AG10803 (cell line): ENCODE data around the gene HLA-DRA.

ENCODE experiments used
- DNase-seq: peaks from one replicate; pipeline ENCODE4 v3.0.0; 2010; ENCODE audit warnings: low read depth
- H3K4me3 ChIP-seq: 2 replicates; pipeline ENCODE4 v1.5.1; 2011; ENCODE audit warnings: mild to moderate bottlenecking, low read length, control low read depth
- CTCF ChIP-seq: conservative IDR thresholded peaks from 2 replicates; pipeline ENCODE4 v1.5.1; 2011; ENCODE audit warnings: mild to moderate bottlenecking, low read length, control low read depth, inconsistent platforms

The HLA-DRA gene

GRCh38 chr6:32439602-32440214 lies at the start of gene HLA-DRA:
Gene HLA-DRA, plus strand, starts transcription at chr6:32439887. Its CDS starts 64 bp downstream, at chr6:32439951.
- no peak for TF ChIP-seq CTCF
- H3K4me3 ChIP-seq, result no peak within 1 kb of the TSS

DNA sequence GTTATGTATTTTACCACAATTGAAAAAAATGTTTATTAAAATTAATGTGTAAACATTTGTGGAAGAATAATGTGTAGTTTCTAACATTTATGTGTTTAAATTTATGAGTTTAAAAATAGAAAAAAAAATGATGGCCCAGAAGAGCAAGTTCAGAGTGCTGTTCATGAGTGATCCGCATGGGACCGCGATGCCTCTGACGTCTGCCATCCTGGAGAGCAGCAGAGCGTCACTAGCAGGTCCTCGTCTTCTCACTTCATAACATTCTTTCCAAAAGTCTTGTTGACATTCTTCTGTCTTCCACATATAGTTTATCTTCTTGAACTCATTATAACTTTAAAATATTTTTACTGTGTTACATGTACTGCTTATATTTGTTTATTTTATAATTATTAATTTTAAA lies 48.2 kb upstream of the HLA-DRA start:
- TF ChIP-seq CTCF, result no peak
- DNase-seq, result no peak
- H3K4me3 ChIP-seq, result no peak overlapping the region

More at GRCh38 chr6:32439602-32440214, at the start of gene HLA-DRA:
- DNase-seq, result peak; percentile 36

DNA sequence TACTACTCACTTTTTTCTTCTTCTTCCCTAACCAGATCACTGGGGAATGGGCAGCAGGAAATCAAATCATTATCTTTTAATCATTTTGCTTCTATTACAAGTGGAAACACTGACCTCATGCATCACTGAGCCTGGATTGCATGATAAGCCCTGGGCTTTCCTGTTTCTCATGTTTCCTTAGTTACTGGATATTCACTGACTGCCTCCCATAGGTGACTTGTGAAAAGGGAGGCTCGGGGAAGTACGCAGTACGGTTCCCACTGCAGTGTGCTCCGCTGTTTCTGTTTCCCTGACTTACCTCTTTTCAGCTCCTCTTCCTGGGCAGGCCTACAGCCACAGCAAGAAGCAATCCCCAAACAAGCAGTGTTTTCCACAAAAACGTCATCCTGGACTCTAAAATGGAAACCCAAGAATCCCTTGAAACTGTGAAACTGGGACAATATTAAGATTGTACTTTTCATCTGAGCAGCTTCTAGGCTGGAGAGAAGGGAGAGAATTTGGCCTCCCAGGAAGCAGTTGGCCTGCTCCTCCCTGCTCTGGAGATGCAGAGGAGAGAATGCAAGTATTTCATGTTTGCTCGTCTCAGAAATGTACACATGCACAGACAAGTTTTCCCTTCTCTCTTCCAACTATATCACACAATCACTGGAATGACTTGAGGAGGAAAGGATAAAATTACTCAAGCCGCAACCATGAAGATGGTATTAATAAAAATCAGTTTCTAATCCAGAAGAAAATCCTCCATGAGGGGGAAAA lies 45.8 kb upstream of the HLA-DRA start:
- TF ChIP-seq CTCF, result no peak
- no peak overlapping the region for H3K4me3 ChIP-seq
- no peak for DNase-seq

- no peak overlapping the region for H3K4me3 ChIP-seq
Measured at GRCh38 chr6:32396028-32396427, 43.7 kb upstream of the HLA-DRA start.

DNA sequence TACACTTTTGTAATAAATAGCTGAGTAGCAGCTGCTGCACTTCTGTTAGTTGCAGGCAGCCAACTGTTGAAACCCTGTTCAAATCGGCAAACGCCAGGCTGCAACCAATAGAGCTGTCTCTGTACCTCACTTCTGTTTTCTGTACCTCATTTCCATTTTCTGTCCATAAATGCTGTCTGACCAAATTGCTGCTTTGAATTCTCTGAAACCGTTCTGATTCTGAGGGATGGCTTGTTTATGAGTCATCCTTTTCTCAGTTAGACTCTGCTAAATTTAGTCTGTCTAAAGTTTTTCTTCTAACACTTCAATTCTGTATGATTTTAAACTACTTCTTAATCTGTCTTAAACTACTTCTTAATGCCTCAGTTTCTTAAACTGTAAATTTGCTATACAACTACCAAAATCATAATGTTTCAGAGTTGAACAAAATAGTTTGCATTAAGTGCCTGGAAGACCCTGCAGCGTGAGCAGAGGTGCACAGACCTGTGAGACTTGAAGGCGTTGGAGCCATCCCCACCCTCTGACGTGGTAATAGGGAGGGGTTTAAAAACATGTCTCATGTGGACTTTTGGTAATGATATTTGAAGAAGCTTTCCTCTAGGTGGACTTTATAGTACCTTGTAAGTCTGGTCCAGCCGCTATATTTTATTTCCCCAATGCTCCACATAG lies 42.3 kb upstream of the HLA-DRA start:
- H3K4me3 ChIP-seq, result no peak overlapping the region
- no peak for DNase-seq
- TF ChIP-seq CTCF, result no peak

More at GRCh38 chr6:32396028-32396427, 43.7 kb upstream of the HLA-DRA start:
- TF ChIP-seq CTCF, result no peak
- no peak for DNase-seq

DNA sequence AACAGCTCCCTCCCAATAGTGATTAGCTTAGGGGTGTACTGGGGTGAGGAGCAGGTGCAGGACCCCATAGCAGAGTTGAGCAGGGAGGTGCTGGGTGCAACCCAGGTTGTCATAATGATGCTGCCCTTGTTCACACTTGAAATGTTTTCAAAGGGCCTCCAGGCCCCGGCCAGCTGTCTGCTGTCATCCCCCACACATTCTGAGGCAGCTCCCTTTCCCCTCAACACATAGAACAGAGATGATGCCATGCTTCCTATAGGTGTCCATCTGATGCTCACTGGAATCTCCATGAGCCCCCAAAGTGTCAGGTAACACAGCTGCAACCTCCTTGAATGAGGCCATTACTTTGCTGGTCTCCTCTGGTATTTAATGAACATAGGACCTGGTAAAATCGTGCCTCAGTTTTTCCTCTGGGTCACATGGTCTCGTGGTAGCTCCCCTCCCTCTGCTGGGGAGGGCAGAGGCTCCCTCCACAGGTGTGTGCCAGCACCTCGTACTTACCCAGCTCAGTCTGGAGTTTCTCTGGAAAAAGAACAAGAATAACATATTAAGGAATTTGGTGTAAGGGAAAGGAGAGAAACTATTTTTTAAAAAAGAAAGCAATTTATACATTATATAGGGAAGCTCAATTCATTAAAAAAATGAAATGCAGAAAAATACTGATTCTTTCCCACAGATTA lies 38.3 kb upstream of the HLA-DRA start:
- DNase-seq, result no peak
- no peak for TF ChIP-seq CTCF
- H3K4me3 ChIP-seq, result no peak overlapping the region
